Endothelial cell (in vitro differentiated cells): Measurements from ENCODE around the gene NUCB2. TPM values are rescaled to one million over a fixed set of nuclear protein-coding genes. Genes with fewer than 3 reads are reported as not detected.

Experiments
- DNase-seq: peaks from one replicate; pipeline ENCODE4 v3.0.0; 2021; ENCODE audit warnings: low spot score
- H3K27ac Mint-ChIP-seq: one replicate; pipeline ENCODE4 v1.8.0; 2021; ENCODE audit warnings: mixed read lengths, inconsistent platforms; ENCODE audit not compliant: unreplicated experiment
- H3K27me3 Mint-ChIP-seq: one replicate; pipeline ENCODE4 v1.8.0; 2021; ENCODE audit warnings: mild to moderate bottlenecking, moderate library complexity, mixed read lengths, inconsistent platforms; ENCODE audit not compliant: unreplicated experiment
- H3K36me3 Mint-ChIP-seq: one replicate; pipeline ENCODE4 v1.8.0; 2021; ENCODE audit warnings: mild to moderate bottlenecking, low read depth, mixed read lengths, inconsistent platforms; ENCODE audit not compliant: unreplicated experiment
- H3K4me1 Mint-ChIP-seq: one replicate; pipeline ENCODE4 v1.8.0; 2021; ENCODE audit warnings: mild to moderate bottlenecking, mixed read lengths, inconsistent platforms; ENCODE audit not compliant: unreplicated experiment
- H3K4me3 Mint-ChIP-seq: one replicate; pipeline ENCODE4 v1.8.0; 2021; ENCODE audit warnings: mild to moderate bottlenecking, mixed read lengths, inconsistent platforms; ENCODE audit not compliant: unreplicated experiment
- H3K9me3 Mint-ChIP-seq: one replicate; pipeline ENCODE4 v1.8.0; 2021; ENCODE audit warnings: mixed read lengths, inconsistent platforms; ENCODE audit not compliant: unreplicated experiment
- CTCF ChIP-seq: fragments of 200-600 bp; sonication (generic); IDR thresholded peaks from one replicate; pipeline ENCODE4 v1.5.0; 2021; ENCODE audit warnings: antibody characterized with exemption; ENCODE audit not compliant: unreplicated experiment
- total RNA-seq: library from RNA; stranded (reverse); fragmentation: NEBNext Ultra II Directional; extraction: Animal tissue kit (Norgen Biotek cat#: 25700); gene quantifications from one replicate; pipeline ENCODE4 v1.2.1, GENCODE V29; 2021; ENCODE audit not compliant: unreplicated experiment

NUCB2 gene
- total RNA-seq, 1 donor from 2014 or later: 76.8 TPM

GRCh38 chr11:17293311-17293710 lies 16.8 kb downstream of the NUCB2 start:
- no peaks in the 10 kb centered on the region for H3K27me3 Mint-ChIP-seq
- no peak for DNase-seq
- no peaks in the 10 kb centered on the region for H3K9me3 Mint-ChIP-seq
- no peak overlapping the region for H3K4me3 Mint-ChIP-seq
- no peak for TF ChIP-seq CTCF
- no peaks in the 10 kb centered on the region for H3K36me3 Mint-ChIP-seq
- H3K27ac Mint-ChIP-seq: no peak overlapping the region
- H3K4me1 Mint-ChIP-seq: no peaks in the 10 kb centered on the region

- no peaks in the 10 kb centered on the region for H3K9me3 Mint-ChIP-seq
- no peak overlapping the region for H3K4me3 Mint-ChIP-seq
- TF ChIP-seq CTCF: no peak
- H3K4me1 Mint-ChIP-seq: no peaks in the 10 kb centered on the region
- H3K27ac Mint-ChIP-seq: no peak overlapping the region
- H3K27me3 Mint-ChIP-seq: no peaks in the 10 kb centered on the region
- DNase-seq: no peak
- peaks cover 2% of the 10 kb centered on the region for H3K36me3 Mint-ChIP-seq
Observed at GRCh38 chr11:17294033-17294432, 17.5 kb downstream of the NUCB2 start.

- TF ChIP-seq CTCF: no peak
- Mint-ChIP-seq H3K36me3 (peaks cover 4% of the 10 kb centered on the region), H3K9me3 (no peaks in the 10 kb centered on the region), H3K4me3 (no peak overlapping the region), H3K27ac (no peak overlapping the region), H3K27me3 (no peaks in the 10 kb centered on the region), H3K4me1 (no peaks in the 10 kb centered on the region)
- DNase-seq: no peak
Observed at GRCh38 chr11:17296852-17297559, 20.5 kb downstream of the NUCB2 start.

- no peak overlapping the region for H3K4me3 Mint-ChIP-seq
- no peak overlapping the region for H3K27ac Mint-ChIP-seq
- no peaks in the 10 kb centered on the region for H3K27me3 Mint-ChIP-seq
- no peak for DNase-seq
- peaks cover 4% of the 10 kb centered on the region for H3K36me3 Mint-ChIP-seq
- H3K4me1 Mint-ChIP-seq: no peaks in the 10 kb centered on the region
- no peaks in the 10 kb centered on the region for H3K9me3 Mint-ChIP-seq
- TF ChIP-seq CTCF: no peak
Observed at GRCh38 chr11:17298302-17298701, 21.8 kb downstream of the NUCB2 start.

DNA sequence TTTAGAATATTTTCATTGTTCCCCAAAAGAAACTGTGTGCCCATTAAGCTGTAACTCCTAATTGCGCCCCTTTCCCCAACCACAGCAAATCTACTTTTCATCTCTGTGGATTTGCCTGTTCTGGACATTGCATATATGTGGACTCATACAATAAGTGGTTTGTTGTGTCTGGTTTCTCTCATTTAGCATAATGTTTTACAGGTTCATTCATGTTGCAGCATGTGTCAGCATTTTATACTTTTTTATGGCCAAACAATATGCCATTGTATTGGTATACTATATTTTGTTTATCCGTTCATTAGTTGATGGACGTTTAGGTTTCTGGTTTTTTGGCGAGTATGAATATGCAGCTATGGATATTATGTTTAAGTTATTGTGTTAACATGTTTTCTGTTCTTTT lies 23.8 kb downstream of the NUCB2 start:
- H3K4me1 Mint-ChIP-seq: no peaks in the 10 kb centered on the region
- H3K4me3 Mint-ChIP-seq: no peak overlapping the region
- peaks cover 4% of the 10 kb centered on the region for H3K36me3 Mint-ChIP-seq
- TF ChIP-seq CTCF: no peak
- H3K27me3 Mint-ChIP-seq: no peaks in the 10 kb centered on the region
- no peak for DNase-seq
- H3K27ac Mint-ChIP-seq: no peak overlapping the region
- H3K9me3 Mint-ChIP-seq: no peaks in the 10 kb centered on the region
